GM18508 (cell line): ENCODE measurements around the gene RFC2.
"Not testable (repeated sequence)": the region's sequence is repeated elsewhere in the genome, so short reads cannot be mapped to it uniquely, and the experiment has no call there.

ENCODE experiments used
- ATAC-seq: cut with Tn5 transposase; IDR thresholded peaks from one replicate; pipeline ENCODE4 v1.9.1; 2021; ENCODE audit warnings: moderate number of reproducible peaks; ENCODE audit not compliant: insufficient read depth, unreplicated experiment

Gene RFC2

DNA sequence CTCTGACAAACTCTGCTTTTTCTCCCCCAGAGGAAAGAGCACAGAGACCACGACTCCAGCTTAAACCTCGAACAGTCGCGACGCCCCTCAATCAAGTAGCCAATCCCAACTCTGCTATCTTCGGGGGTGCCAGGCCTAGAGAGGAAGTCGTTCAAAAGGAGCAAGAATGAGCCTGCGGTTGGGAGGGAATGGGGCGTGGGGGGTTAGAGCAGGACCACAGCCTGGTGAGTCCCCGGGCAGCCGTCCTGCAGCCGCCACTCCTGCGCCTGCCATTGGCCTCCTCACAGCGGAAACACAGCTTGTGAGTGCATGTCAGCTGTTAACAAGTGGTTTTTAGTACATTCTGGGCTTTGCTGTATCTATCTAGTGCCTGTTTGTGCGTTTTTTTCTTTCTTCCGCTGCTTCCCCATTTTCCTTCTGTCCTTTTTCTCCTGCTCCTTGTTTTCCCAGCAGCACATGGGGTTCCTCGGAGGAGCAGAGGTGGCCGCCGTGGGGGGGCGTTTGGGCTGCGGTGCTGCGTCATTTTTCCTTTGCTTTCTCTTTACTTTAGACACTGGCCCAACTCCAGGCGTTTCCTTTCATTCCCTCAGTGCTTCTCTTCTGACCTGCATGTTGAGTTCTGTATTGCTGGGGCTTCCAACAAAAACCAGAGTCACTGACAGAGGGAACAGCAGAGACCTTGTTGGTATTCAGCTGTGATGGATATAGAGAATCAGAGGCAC is 58.9 kb downstream of the RFC2 start:
- ATAC-seq, result not testable (repeated sequence)

GRCh38 chr7:74194686-74195085 is 59.5 kb downstream of the RFC2 start:
- ATAC-seq, result no peak

- ATAC-seq, result no peak
Observed at GRCh38 chr7:74193913-74194312, 60.3 kb downstream of the RFC2 start.

DNA sequence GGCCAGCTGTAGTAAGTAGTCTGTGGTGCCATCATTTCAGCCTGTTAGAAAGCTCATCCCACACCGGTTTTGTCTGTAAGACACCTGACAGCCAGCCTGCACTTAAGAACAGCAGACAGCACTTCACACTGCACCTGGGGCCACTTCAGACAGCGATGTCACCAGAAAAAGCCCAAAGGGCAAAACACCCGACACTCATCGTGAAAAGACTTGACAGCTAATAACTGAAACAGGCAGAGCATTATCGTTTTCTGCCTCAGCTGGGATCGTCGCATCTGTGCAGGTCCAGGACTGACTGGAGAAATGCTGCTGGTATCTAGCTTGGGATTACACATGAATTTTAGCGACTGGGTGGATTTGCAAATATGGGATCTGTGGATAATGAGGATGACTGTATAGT is 61.1 kb downstream of the RFC2 start:
- no peak for ATAC-seq

- no peak for ATAC-seq
Observed at GRCh38 chr7:74191231-74191630, 63.0 kb downstream of the RFC2 start.

GRCh38 chr7:74190259-74190658 is 63.9 kb downstream of the RFC2 start:
- no peak for ATAC-seq

DNA sequence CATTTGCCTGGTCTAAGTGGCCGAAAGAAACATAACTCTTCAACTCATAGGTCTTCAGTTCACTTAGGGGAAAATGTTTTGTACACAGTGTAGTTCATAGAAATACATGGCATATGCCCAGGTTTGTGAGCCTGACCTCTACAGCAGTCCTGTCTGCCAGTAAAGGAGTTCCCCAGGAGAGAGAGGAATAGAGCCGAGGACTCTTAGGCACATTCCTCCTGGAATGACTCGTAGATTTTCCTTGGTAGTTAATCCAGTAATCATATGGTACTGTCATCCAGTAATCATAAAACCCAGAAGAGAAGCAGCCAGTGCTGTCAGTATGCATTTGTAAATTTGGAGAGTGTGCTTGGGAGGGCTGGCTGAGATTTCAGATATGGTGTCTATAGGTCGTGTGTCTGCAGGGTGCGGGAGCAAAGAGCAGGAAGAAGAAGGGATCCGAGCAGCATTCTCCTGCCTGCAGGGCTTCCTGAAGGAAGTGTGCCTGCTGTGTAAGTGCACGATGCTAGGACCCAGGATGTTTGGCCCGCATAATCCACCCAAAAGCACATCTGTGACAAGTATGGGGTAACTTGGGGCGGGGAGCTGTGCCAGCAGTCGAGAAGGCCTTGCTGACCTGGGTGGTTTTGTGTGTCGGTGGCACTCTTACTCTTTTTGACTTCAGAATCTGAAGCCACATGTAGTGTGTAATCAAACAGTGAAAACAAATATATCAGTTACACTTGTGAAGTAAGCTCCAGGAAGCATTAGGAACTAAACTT is 66.1 kb downstream of the RFC2 start:
- no peak for ATAC-seq

DNA sequence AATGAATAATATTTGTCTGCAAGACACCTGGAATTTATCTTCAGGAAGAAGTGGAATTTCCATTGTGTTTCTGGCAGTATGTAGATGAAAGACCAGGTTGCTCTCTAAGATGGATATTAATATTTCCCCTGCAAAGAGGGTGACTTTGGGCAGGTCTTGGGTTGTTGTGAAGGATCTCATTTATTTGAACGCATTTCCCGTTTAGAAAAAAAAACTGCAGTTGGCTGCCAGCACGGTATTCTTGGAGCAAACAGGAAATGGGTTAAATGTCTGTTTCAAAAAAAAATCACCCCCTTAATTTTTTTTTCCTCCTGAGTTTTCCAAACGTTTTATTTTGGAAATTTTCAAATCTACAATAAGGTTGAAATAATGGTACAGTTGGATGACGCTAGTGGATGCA is 68.6 kb downstream of the RFC2 start:
- no peak for ATAC-seq

- no peak for ATAC-seq
Observed at GRCh38 chr7:74185016-74185415, 69.2 kb downstream of the RFC2 start.

GRCh38 chr7:74183653-74184450 is 70.3 kb downstream of the RFC2 start:
- ATAC-seq, result no peak

- no peak for ATAC-seq
Observed at GRCh38 chr7:74183142-74183541, 71.1 kb downstream of the RFC2 start.

GRCh38 chr7:74182453-74183090 is 71.6 kb downstream of the RFC2 start:
- no peak for ATAC-seq

- no peak for ATAC-seq
Observed at GRCh38 chr7:74181821-74182220, 72.4 kb downstream of the RFC2 start.
